Prostate gland (tissue), 2 donors: ENCODE measurements around the gene RPL28. TPM values are rescaled to one million over a fixed set of nuclear protein-coding genes. Genes with fewer than 3 reads are reported as not detected.

ENCODE experiments used
- DNase-seq: peaks from one replicate; pipeline ENCODE4 v3.0.0-alpha.2; 2019; ENCODE audit warnings: low spot score
- H3K27ac ChIP-seq, 2 donors: fragments of 200-600 bp; sonication (generic); 2 replicates each; pipeline ENCODE4 v1.5.1; 2017 to 2019
- H3K27me3 ChIP-seq: fragments of 200-600 bp; sonication (generic); replicated peaks from 2 replicates; pipeline ENCODE4 v1.5.1; 2019; ENCODE audit not compliant: insufficient read depth
- H3K36me3 ChIP-seq, 2 donors: fragments of 200-600 bp; sonication (generic); 1 replicate in 1 of 2; 2 replicates in 1 of 2; pipeline versions ENCODE4 v1.5.1 to v1.8.1; 2017 to 2019
- H3K4me1 ChIP-seq: fragments of 200-600 bp; sonication (generic); replicated peaks from 2 replicates; pipeline ENCODE4 v1.5.1; 2019
- H3K4me3 ChIP-seq, 2 donors: fragments of 200-600 bp; sonication (generic); 2 replicates each; pipeline ENCODE4 v1.5.1; 2017 to 2019
- H3K9me3 ChIP-seq: fragments of 200-600 bp; sonication (generic); 2 replicates; pipeline ENCODE4 v1.5.1; 2017
- CTCF ChIP-seq, 4 experiments: fragments of 200-600 bp in 2 of 4; fragments of 450-650 bp in 2 of 4; sonication (generic) in 2 of 4; IDR thresholded peaks; 1 replicate in 3 of 4; 2 replicates in 1 of 4; pipeline ENCODE4 v1.5.1; 2016 to 2019; ENCODE audit warnings: antibody characterized with exemption in 4 of 4, mild to moderate bottlenecking in 2 of 4, moderate library complexity in 2 of 4
- POLR2A ChIP-seq: fragments of 450-650 bp; IDR thresholded peaks from one replicate; pipeline ENCODE4 v1.6.1; 2016; ENCODE audit warnings: antibody characterized with exemption, mild to moderate bottlenecking
- POLR2AphosphoS5 ChIP-seq: sonication (generic); formaldehyde crosslinking; IDR thresholded peaks from one replicate; pipeline ENCODE4 v1.6.1; 2017; ENCODE audit warnings: antibody characterized with exemption
- WGBS: methylation state at CpG from one replicate; pipeline ENCODE4 v1.1.5; 2018; 5-methylcytosine and 5-hydroxymethylcytosine counted together
- intact Hi-C: fragments of 100-400 bp; cut with DNase I; formaldehyde crosslinking; loops from one replicate; pipeline ENCODE4 v1.14.2; 2022
- total RNA-seq, 2 donors: library from RNA; depleted of rRNA; stranded (reverse); fragments of >200 nt; gene quantifications; one replicate each; pipeline ENCODE4 v1.1.0, GENCODE V29; 2016

The RPL28 gene
- total RNA-seq, 2 donors from 2014 or later: 439 to 554 TPM

GRCh38 chr19:55348317-55349034, 37.3 kb upstream of the RPL28 start:
- intact Hi-C loops: no loop called here
- no peak for DNase-seq
- Histone ChIP-seq H3K4me1 (peaks cover 3% of the 10 kb centered on the region), H3K27me3 (peaks cover 3% of the 10 kb centered on the region), H3K36me3 (no peaks in the 10 kb centered on the region), H3K9me3 (no peaks in the 10 kb centered on the region), H3K27ac (no peak overlapping the region), H3K4me3 (no peak overlapping the region)
- TF ChIP-seq CTCF (IDR thresholded peaks at IDR 0.05) (no peak), POLR2AphosphoS5 (no peak), POLR2A (no peak)
- WGBS: 70% methylated on average over 22 of the region's 22 CpGs

GRCh38 chr19:55350620-55351315, 35.0 kb upstream of the RPL28 start:
- Histone ChIP-seq H3K36me3 (no peaks in the 10 kb centered on the region), H3K4me3 (no peak overlapping the region), H3K4me1 (peaks cover 5% of the 10 kb centered on the region), H3K27me3 (peaks cover 3% of the 10 kb centered on the region), H3K27ac (no peak overlapping the region), H3K9me3 (no peaks in the 10 kb centered on the region)
- WGBS: 65% methylated on average over 11 of the region's 11 CpGs
- no peak for DNase-seq
- TF ChIP-seq POLR2A: no peak
- no peak for TF ChIP-seq POLR2AphosphoS5
- TF ChIP-seq CTCF (IDR thresholded peaks at IDR 0.05): no peak
- intact Hi-C loops: no loop called here

- peaks cover 3% of the 10 kb centered on the region for H3K27me3 ChIP-seq
- no peak for DNase-seq
- no peaks in the 10 kb centered on the region for H3K36me3 ChIP-seq
- no peak overlapping the region for H3K4me3 ChIP-seq
- TF ChIP-seq POLR2AphosphoS5 (no peak), POLR2A (no peak), CTCF (IDR thresholded peaks at IDR 0.05) (no peak)
- intact Hi-C loops: no loop called here
- H3K4me1 ChIP-seq: peaks cover 5% of the 10 kb centered on the region
- H3K9me3 ChIP-seq: no peaks in the 10 kb centered on the region
- WGBS: 71% methylated on average over 6 of the region's 6 CpGs
- H3K27ac ChIP-seq: no peak overlapping the region
Observed at GRCh38 chr19:55352040-55352439, 33.7 kb upstream of the RPL28 start.

GRCh38 chr19:55352549-55353145, 33.1 kb upstream of the RPL28 start:
- Histone ChIP-seq H3K9me3 (no peaks in the 10 kb centered on the region), H3K27me3 (peaks cover 3% of the 10 kb centered on the region), H3K4me3 (no peak overlapping the region), H3K27ac (no peak overlapping the region), H3K4me1 (peaks cover 5% of the 10 kb centered on the region), H3K36me3 (no peaks in the 10 kb centered on the region)
- 44% methylated on average over 25 of the region's 25 CpGs for WGBS
- DNase-seq: no peak
- TF ChIP-seq CTCF (IDR thresholded peaks at IDR 0.05): no peak
- no peak for TF ChIP-seq POLR2A
- TF ChIP-seq POLR2AphosphoS5: no peak
- intact Hi-C loops: no loop called here
